C4-2B (cell line): Measurements from ENCODE around the gene LAMTOR3.

Source experiments
- ZFX ChIP-seq: fragments of 450-650 bp; IDR thresholded peaks from 2 replicates; pipeline ENCODE4 v1.6.1; 2017
- TF ChIP-seq, protein P1 (sequence below): fragments of 450-650 bp; conservative IDR thresholded peaks from 2 replicates; pipeline ENCODE4 v1.5.1; 2017; ENCODE audit warnings: mild to moderate bottlenecking

DNA sequence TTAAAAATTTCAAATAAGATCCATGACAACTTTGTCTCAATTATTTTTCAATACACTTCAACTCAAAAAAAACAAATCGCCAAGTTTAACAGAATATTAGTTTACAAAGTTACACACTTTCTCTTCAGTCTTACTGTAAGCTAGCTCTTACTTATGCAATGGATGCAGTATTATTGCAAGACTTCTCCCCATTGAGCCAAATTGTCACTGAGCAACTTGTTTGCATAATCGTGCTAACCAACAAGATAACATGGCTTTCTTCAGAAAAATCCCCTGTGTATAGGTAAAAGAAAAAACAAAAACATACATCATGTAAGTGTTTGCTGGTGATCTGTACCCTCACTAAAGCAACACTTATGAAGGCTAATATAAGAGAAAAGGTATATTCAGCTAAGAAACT, 33.3 kb upstream of the LAMTOR3 start:
- TF ChIP-seq, protein P1, sequence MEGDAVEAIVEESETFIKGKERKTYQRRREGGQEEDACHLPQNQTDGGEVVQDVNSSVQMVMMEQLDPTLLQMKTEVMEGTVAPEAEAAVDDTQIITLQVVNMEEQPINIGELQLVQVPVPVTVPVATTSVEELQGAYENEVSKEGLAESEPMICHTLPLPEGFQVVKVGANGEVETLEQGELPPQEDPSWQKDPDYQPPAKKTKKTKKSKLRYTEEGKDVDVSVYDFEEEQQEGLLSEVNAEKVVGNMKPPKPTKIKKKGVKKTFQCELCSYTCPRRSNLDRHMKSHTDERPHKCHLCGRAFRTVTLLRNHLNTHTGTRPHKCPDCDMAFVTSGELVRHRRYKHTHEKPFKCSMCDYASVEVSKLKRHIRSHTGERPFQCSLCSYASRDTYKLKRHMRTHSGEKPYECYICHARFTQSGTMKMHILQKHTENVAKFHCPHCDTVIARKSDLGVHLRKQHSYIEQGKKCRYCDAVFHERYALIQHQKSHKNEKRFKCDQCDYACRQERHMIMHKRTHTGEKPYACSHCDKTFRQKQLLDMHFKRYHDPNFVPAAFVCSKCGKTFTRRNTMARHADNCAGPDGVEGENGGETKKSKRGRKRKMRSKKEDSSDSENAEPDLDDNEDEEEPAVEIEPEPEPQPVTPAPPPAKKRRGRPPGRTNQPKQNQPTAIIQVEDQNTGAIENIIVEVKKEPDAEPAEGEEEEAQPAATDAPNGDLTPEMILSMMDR = no peak
- TF ChIP-seq ZFX = no peak
